NK-92 treated with Interleukin-12 subunit alpha and Interleukin-12 subunit beta, amount 100 ng/mL, for 24 hours (cell line): ENCODE results near the gene CAMK1D.

Source experiments
- DNase-seq: peaks from one replicate; lab custom pipeline; 2025; lab: John Stamatoyannopoulos, UW

CAMK1D gene

GRCh38 chr10:12375076-12375504 is 25.7 kb downstream of the CAMK1D start:
- DNase-seq, result no peak

- DNase-seq, result no peak
Observed at GRCh38 chr10:12376211-12376610, 26.9 kb downstream of the CAMK1D start.

- DNase-seq, result no peak
Observed at GRCh38 chr10:12377658-12378290, 28.4 kb downstream of the CAMK1D start.

GRCh38 chr10:12380999-12381398 is 31.7 kb downstream of the CAMK1D start:
- DNase-seq, result no peak

GRCh38 chr10:12381536-12382156 is 32.3 kb downstream of the CAMK1D start:
- DNase-seq, result no peak

- DNase-seq, result no peak
Observed at GRCh38 chr10:12382157-12382548, 32.8 kb downstream of the CAMK1D start.

- no peak for DNase-seq
Observed at GRCh38 chr10:12382956-12383531, 33.7 kb downstream of the CAMK1D start.

GRCh38 chr10:12384906-12385305 is 35.6 kb downstream of the CAMK1D start:
- DNase-seq, result no peak

GRCh38 chr10:12387561-12388210 is 38.3 kb downstream of the CAMK1D start:
- DNase-seq, result no peak

GRCh38 chr10:12388671-12389070 is 39.3 kb downstream of the CAMK1D start:
- no peak for DNase-seq

- DNase-seq, result no peak
Observed at GRCh38 chr10:12389154-12389734, 39.9 kb downstream of the CAMK1D start.

GRCh38 chr10:12390733-12391132 is 41.4 kb downstream of the CAMK1D start:
- no peak for DNase-seq

- no peak for DNase-seq
Observed at GRCh38 chr10:12391206-12391605, 41.9 kb downstream of the CAMK1D start.

- no peak for DNase-seq
Observed at GRCh38 chr10:12393831-12394230, 44.5 kb downstream of the CAMK1D start.

GRCh38 chr10:12394241-12395033 is 45.1 kb downstream of the CAMK1D start:
- no peak for DNase-seq

GRCh38 chr10:12396093-12396492 is 46.7 kb downstream of the CAMK1D start:
- no peak for DNase-seq

- DNase-seq, result no peak
Observed at GRCh38 chr10:12396567-12396966, 47.2 kb downstream of the CAMK1D start.

GRCh38 chr10:12397147-12397896 is 48.0 kb downstream of the CAMK1D start:
- no peak for DNase-seq

- no peak for DNase-seq
Observed at GRCh38 chr10:12397941-12398340, 48.6 kb downstream of the CAMK1D start.

GRCh38 chr10:12400266-12400931 is 51.1 kb downstream of the CAMK1D start:
- DNase-seq, result no peak

- no peak for DNase-seq
Observed at GRCh38 chr10:12401466-12401865, 52.1 kb downstream of the CAMK1D start.
